HG03457 (cell line): ENCODE measurements around the gene RSPH4A.
"Not testable (repeated sequence)": the region's sequence is repeated elsewhere in the genome, so short reads cannot be mapped to it uniquely, and the experiment has no call there.

ENCODE experiments used
- ATAC-seq: cut with Tn5 transposase; IDR thresholded peaks from one replicate; pipeline ENCODE4 v1.9.1; 2021; ENCODE audit warnings: moderate number of reproducible peaks; ENCODE audit not compliant: unreplicated experiment

Gene RSPH4A

GRCh38 chr6:116624036-116624805, 7.9 kb downstream of the RSPH4A start:
- ATAC-seq, result no peak

- no peak for ATAC-seq
These were observed 9.6 kb downstream of the RSPH4A start for GRCh38 chr6:116625872-116626271.

- ATAC-seq, result no peak
These were observed 13.3 kb downstream of the RSPH4A start for GRCh38 chr6:116629563-116629981.

- no peak for ATAC-seq
These were observed 15.2 kb downstream of the RSPH4A start for GRCh38 chr6:116631379-116631990.

GRCh38 chr6:116633685-116634084, 17.4 kb downstream of the RSPH4A start:
- ATAC-seq, result no peak

- ATAC-seq, result no peak
These were observed 31.9 kb downstream of the RSPH4A start for GRCh38 chr6:116648156-116648555.

- no peak for ATAC-seq
These were observed 32.9 kb downstream of the RSPH4A start for GRCh38 chr6:116649129-116649528.

GRCh38 chr6:116651916-116652315, 35.6 kb downstream of the RSPH4A start:
- no peak for ATAC-seq

- ATAC-seq, result no peak
These were observed 45.3 kb downstream of the RSPH4A start for GRCh38 chr6:116661594-116661993.

- no peak for ATAC-seq
These were observed 45.9 kb downstream of the RSPH4A start for GRCh38 chr6:116662202-116662601.

GRCh38 chr6:116663308-116663707, 47.0 kb downstream of the RSPH4A start:
- no peak for ATAC-seq

GRCh38 chr6:116664169-116664568, 47.9 kb downstream of the RSPH4A start:
- ATAC-seq, result not testable (repeated sequence)

GRCh38 chr6:116665464-116665863, 49.2 kb downstream of the RSPH4A start:
- no peak for ATAC-seq

GRCh38 chr6:116666869-116667268, 50.6 kb downstream of the RSPH4A start:
- no peak for ATAC-seq

GRCh38 chr6:116667623-116668022, 51.3 kb downstream of the RSPH4A start:
- ATAC-seq, result no peak

GRCh38 chr6:116672306-116672705, 56.0 kb downstream of the RSPH4A start:
- ATAC-seq, result no peak

GRCh38 chr6:116676021-116676420, 59.7 kb downstream of the RSPH4A start:
- no peak for ATAC-seq

- ATAC-seq, result peak; percentile 91
These were observed 64.8 kb downstream of the RSPH4A start, which contains the start of gene KPNA5 for GRCh38 chr6:116680880-116681672. KPNA5 (plus strand) TSS chr6:116681211; CDS start chr6:116681335, 124 bp downstream.

- ATAC-seq, result peak; percentile 40
These were observed 66.0 kb downstream of the RSPH4A start for GRCh38 chr6:116682334-116682712.
